HL-60 (cell line): ENCODE data around the gene SAMD14.

Source experiments
- GABPA ChIP-seq: IDR thresholded peaks from 2 replicates; pipeline ENCODE4 v1.6.1; 2012; ENCODE audit warnings: low read depth
- POLR2AphosphoS5 ChIP-seq: IDR thresholded peaks from 2 replicates; pipeline ENCODE4 v1.6.1; 2012; ENCODE audit warnings: low read depth
- REST ChIP-seq: IDR thresholded peaks from 2 replicates; pipeline ENCODE4 v1.6.1; 2012; ENCODE audit warnings: low read depth; ENCODE audit not compliant: insufficient replicate concordance
- SPI1 ChIP-seq: IDR thresholded peaks from 2 replicates; pipeline ENCODE4 v1.6.1; 2012; ENCODE audit warnings: low read depth, mild to moderate bottlenecking, borderline replicate concordance
- TF ChIP-seq, protein P1 (sequence below): IDR thresholded peaks from one replicate; pipeline ENCODE4 v1.5.1; 2011; ENCODE audit warnings: low read length, control low read depth, inconsistent platforms; ENCODE audit not compliant: insufficient read depth

- no peak for TF ChIP-seq REST
- TF ChIP-seq, protein P1, sequence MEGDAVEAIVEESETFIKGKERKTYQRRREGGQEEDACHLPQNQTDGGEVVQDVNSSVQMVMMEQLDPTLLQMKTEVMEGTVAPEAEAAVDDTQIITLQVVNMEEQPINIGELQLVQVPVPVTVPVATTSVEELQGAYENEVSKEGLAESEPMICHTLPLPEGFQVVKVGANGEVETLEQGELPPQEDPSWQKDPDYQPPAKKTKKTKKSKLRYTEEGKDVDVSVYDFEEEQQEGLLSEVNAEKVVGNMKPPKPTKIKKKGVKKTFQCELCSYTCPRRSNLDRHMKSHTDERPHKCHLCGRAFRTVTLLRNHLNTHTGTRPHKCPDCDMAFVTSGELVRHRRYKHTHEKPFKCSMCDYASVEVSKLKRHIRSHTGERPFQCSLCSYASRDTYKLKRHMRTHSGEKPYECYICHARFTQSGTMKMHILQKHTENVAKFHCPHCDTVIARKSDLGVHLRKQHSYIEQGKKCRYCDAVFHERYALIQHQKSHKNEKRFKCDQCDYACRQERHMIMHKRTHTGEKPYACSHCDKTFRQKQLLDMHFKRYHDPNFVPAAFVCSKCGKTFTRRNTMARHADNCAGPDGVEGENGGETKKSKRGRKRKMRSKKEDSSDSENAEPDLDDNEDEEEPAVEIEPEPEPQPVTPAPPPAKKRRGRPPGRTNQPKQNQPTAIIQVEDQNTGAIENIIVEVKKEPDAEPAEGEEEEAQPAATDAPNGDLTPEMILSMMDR, result no peak
- TF ChIP-seq SPI1, result no peak
- TF ChIP-seq POLR2AphosphoS5, result no peak
- no peak for TF ChIP-seq GABPA
These were observed 11.2 kb upstream of the SAMD14 start for GRCh38 chr17:50141026-50141744.
